GM12891 (cell line): ENCODE data around the gene ALDH3A2.

Experiments used
- PAX5 ChIP-seq: IDR thresholded peaks from 2 replicates; pipeline ENCODE4 v1.6.1; 2011; ENCODE audit warnings: low read length, moderate library complexity, mild to moderate bottlenecking; ENCODE audit not compliant: insufficient read depth, severe bottlenecking
- POLR2A ChIP-seq: IDR thresholded peaks from 2 replicates; pipeline ENCODE4 v1.6.1; 2011; ENCODE audit warnings: low read depth, low read length, control low read depth
- POLR2AphosphoS5 ChIP-seq: IDR thresholded peaks from 2 replicates; pipeline ENCODE4 v1.6.1; 2011; ENCODE audit warnings: low read depth, low read length, control low read depth
- POU2F2 ChIP-seq: IDR thresholded peaks from 2 replicates; pipeline ENCODE4 v1.6.1; 2011; ENCODE audit warnings: low read depth, mild to moderate bottlenecking, control low read depth, low read length, moderate library complexity
- TAF1 ChIP-seq: IDR thresholded peaks from 2 replicates; pipeline ENCODE4 v1.6.1; 2011; ENCODE audit warnings: low read depth, low read length, control low read depth

GRCh38 chr17:19664821-19665181, 16.2 kb downstream of the ALDH3A2 start:
- no peak for TF ChIP-seq POLR2A
- TF ChIP-seq TAF1 = no peak
- TF ChIP-seq POLR2AphosphoS5 = no peak
- no peak for TF ChIP-seq POU2F2
- no peak for TF ChIP-seq PAX5
